H9 (cell line): ENCODE data around the gene MAP3K20. TPM values are rescaled to one million over a fixed set of nuclear protein-coding genes. Genes with fewer than 3 reads are reported as not detected.

Experiments used
- DNase-seq: peaks from one replicate; pipeline ENCODE4 v3.0.0-alpha.2; 2017
- H2AFZ ChIP-seq: one replicate; pipeline ENCODE4 v1.6.1; 2013; ENCODE audit warnings: mild to moderate bottlenecking, low read length, control low read depth, moderate library complexity
- H2AK5ac ChIP-seq: 2 replicates; pipeline ENCODE4 v1.6.1; 2013; ENCODE audit warnings: low read length, control low read depth, mixed read lengths; ENCODE audit not compliant: insufficient read length
- H2BK120ac ChIP-seq: one replicate; pipeline ENCODE4 v1.6.1; 2013; ENCODE audit warnings: low read depth, mild to moderate bottlenecking, low read length, control low read depth, inconsistent platforms; ENCODE audit not compliant: poor library complexity, severe bottlenecking
- H2BK12ac ChIP-seq: 2 replicates; pipeline ENCODE4 v1.6.1; 2013; ENCODE audit warnings: low read length, control low read depth, mixed read lengths, low read depth; ENCODE audit not compliant: insufficient read length
- H2BK15ac ChIP-seq: 2 replicates; pipeline ENCODE4 v1.6.1; 2013; ENCODE audit warnings: low read depth, low read length, control low read depth
- H2BK20ac ChIP-seq: one replicate; pipeline ENCODE4 v1.6.1; 2013; ENCODE audit warnings: low read depth, mild to moderate bottlenecking, low read length, control low read depth, inconsistent platforms; ENCODE audit not compliant: poor library complexity, severe bottlenecking
- H2BK5ac ChIP-seq: 2 replicates; pipeline ENCODE4 v1.6.1; 2013; ENCODE audit warnings: low read length, control low read depth, mixed read lengths; ENCODE audit not compliant: insufficient read length
- H3K14ac ChIP-seq: 2 replicates; pipeline ENCODE4 v1.6.1; 2013; ENCODE audit warnings: low read length, control low read depth; ENCODE audit not compliant: insufficient read depth
- H3K18ac ChIP-seq: 2 replicates; pipeline ENCODE4 v1.6.1; 2013; ENCODE audit warnings: low read depth, mild to moderate bottlenecking, mixed read lengths, low read length, control low read depth; ENCODE audit not compliant: insufficient read length
- H3K23ac ChIP-seq: 2 replicates; pipeline ENCODE4 v1.6.1; 2013; ENCODE audit warnings: low read length, control low read depth, mixed read lengths, low read depth; ENCODE audit not compliant: insufficient read length
- H3K23me2 ChIP-seq: 2 replicates; pipeline ENCODE4 v1.6.1; 2013; ENCODE audit warnings: low read depth, mild to moderate bottlenecking, mixed read lengths, low read length, control low read depth; ENCODE audit not compliant: insufficient read length, poor library complexity, severe bottlenecking
- H3K27ac ChIP-seq: 2 replicates; pipeline ENCODE4 v1.5.1; 2013; ENCODE audit warnings: low read length, control low read depth, mixed read lengths, low read depth; ENCODE audit not compliant: insufficient read length
- H3K27me3 ChIP-seq: 2 replicates; pipeline ENCODE4 v1.6.1; 2013; ENCODE audit warnings: low read length, control low read depth, inconsistent platforms; ENCODE audit not compliant: insufficient read depth
- H3K4ac ChIP-seq: 2 replicates; pipeline ENCODE4 v1.6.1; 2013; ENCODE audit warnings: low read depth, mild to moderate bottlenecking, control low read depth, inconsistent platforms, low read length, moderate library complexity
- H3K4me1 ChIP-seq: 2 replicates; pipeline ENCODE4 v1.6.1; 2013; ENCODE audit warnings: low read length, control low read depth, inconsistent platforms; ENCODE audit not compliant: insufficient read depth
- H3K4me2 ChIP-seq: 2 replicates; pipeline ENCODE4 v1.6.1; 2013; ENCODE audit warnings: low read length, control low read depth, mixed read lengths; ENCODE audit not compliant: insufficient read length, insufficient read depth
- H3K56ac ChIP-seq: 2 replicates; pipeline ENCODE4 v1.6.1; 2013; ENCODE audit warnings: low read depth, mild to moderate bottlenecking, mixed read lengths, low read length, control low read depth; ENCODE audit not compliant: insufficient read length
- H3K79me1 ChIP-seq: 2 replicates; pipeline ENCODE4 v1.6.1; 2013; ENCODE audit warnings: low read depth, mild to moderate bottlenecking, moderate library complexity, low read length, control low read depth, inconsistent platforms; ENCODE audit not compliant: insufficient read depth, poor library complexity, severe bottlenecking
- H3K79me2 ChIP-seq: 2 replicates; pipeline ENCODE4 v1.6.1; 2013; ENCODE audit warnings: low read length, control low read depth, inconsistent platforms; ENCODE audit not compliant: insufficient read depth
- H3K9ac ChIP-seq: 2 replicates; pipeline ENCODE4 v1.6.1; 2013; ENCODE audit warnings: low read length, control low read depth, mixed read lengths; ENCODE audit not compliant: insufficient read length; ENCODE audit errors: extremely low read depth
- H3K9me3 ChIP-seq: one replicate; pipeline ENCODE4 v1.6.1; 2013; ENCODE audit warnings: low read depth, low read length, inconsistent platforms; ENCODE audit not compliant: control insufficient read depth
- H3T11ph ChIP-seq: one replicate; pipeline ENCODE4 v1.6.1; 2013; ENCODE audit warnings: mild to moderate bottlenecking, low read length, control low read depth, inconsistent platforms
- H4K20me1 ChIP-seq: one replicate; pipeline ENCODE4 v1.6.1; 2013; ENCODE audit not compliant: control insufficient read depth, insufficient read length, insufficient read depth
- H4K5ac ChIP-seq: 2 replicates; pipeline ENCODE4 v1.6.1; 2013; ENCODE audit warnings: low read depth, mild to moderate bottlenecking, mixed read lengths, low read length, control low read depth; ENCODE audit not compliant: insufficient read length
- H4K8ac ChIP-seq: replicated peaks from 2 replicates; pipeline ENCODE4 v1.6.1; 2013; ENCODE audit warnings: low read length, control low read depth, mixed read lengths, low read depth; ENCODE audit not compliant: insufficient read length
- H4K91ac ChIP-seq: 2 replicates; pipeline ENCODE4 v1.6.1; 2013; ENCODE audit warnings: low read depth, mild to moderate bottlenecking, moderate library complexity, mixed read lengths, low read length, control low read depth; ENCODE audit not compliant: insufficient read length
- H3K27ac Mint-ChIP-seq, 3 experiments: 2 replicates in 2 of 3; 3 replicates in 1 of 3; pipeline ENCODE4 v1.8.0; 2020 to 2021; ENCODE audit warnings: mixed read lengths in 3 of 3, mild to moderate bottlenecking in 1 of 3, moderate library complexity in 1 of 3
- H3K27me3 Mint-ChIP-seq: 2 replicates; pipeline ENCODE4 v1.8.0; 2021; ENCODE audit warnings: low read depth, mild to moderate bottlenecking, moderate library complexity, mixed read lengths
- H3K36me3 Mint-ChIP-seq, 3 experiments: 2 replicates in 2 of 3; 3 replicates in 1 of 3; pipeline ENCODE4 v1.8.0; 2020 to 2021; ENCODE audit warnings: low read depth in 3 of 3, mixed read lengths in 3 of 3; ENCODE audit not compliant: insufficient read depth in 1 of 3
- H3K4me1 Mint-ChIP-seq, 2 experiments: 2 replicates each; pipeline ENCODE4 v1.8.0; 2020; ENCODE audit warnings: mixed read lengths in 2 of 2
- H3K4me3 Mint-ChIP-seq, 2 experiments: 2 replicates in 1 of 2; 3 replicates in 1 of 2; pipeline ENCODE4 v1.8.0; 2020 to 2021; ENCODE audit warnings: mild to moderate bottlenecking in 2 of 2, mixed read lengths in 2 of 2, moderate library complexity in 1 of 2
- H3K9me3 Mint-ChIP-seq, 2 experiments: 2 replicates in 1 of 2; 3 replicates in 1 of 2; pipeline ENCODE4 v1.8.0; 2020; ENCODE audit warnings: mild to moderate bottlenecking in 2 of 2, mixed read lengths in 2 of 2, moderate library complexity in 1 of 2
- WGBS: extraction: QIAGEN DNeasy Blood & Tissue Kit; methylation state at CpG from one replicate; pipeline ENCODE4 v1.1.7; 2013; ENCODE audit warnings: missing lambda C conversion rate, low lambda C conversion rate, mixed read lengths; ENCODE audit not compliant: insufficient read length; ENCODE audit errors: extremely low coverage; 5-methylcytosine and 5-hydroxymethylcytosine counted together
- total RNA-seq: library from RNA; stranded (reverse); gene quantifications from 2 replicates; pipeline ENCODE4 v1.2.1, GENCODE V29; 2021
- TF ChIP-seq, protein P1 (sequence below): fragments of 200-600 bp; sonication (generic); conservative IDR thresholded peaks from 3 replicates; pipeline ENCODE4 v1.8.0; 2021; ENCODE audit warnings: antibody characterized with exemption, mild to moderate bottlenecking

The MAP3K20 gene
- total RNA-seq, 1 experiment from 2014 or later, result 8.7 TPM

DNA sequence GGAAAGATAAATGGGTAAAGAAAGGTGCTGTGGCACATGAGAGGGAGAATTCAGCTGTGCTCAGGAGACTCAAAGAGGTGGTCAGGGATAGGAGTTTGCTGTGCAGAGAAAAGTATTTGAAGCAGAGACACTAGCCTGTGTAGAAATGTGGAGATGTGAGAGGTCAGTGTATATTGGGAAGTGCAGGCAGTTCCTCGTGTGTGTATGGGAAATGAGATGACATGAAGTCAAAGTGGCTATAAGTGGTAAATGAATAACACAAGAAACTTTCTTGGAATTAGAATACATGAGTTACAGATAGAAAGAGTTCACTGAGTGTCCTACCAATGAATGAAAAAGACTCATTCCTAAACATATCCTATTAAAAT, 11.6 kb downstream of the MAP3K20 start:
- no peak overlapping the region for H2BK12ac ChIP-seq
- no peaks in the 10 kb centered on the region for H3K23me2 ChIP-seq
- H2BK5ac ChIP-seq, result no peak overlapping the region
- H3K4me1 ChIP-seq, result peaks cover 2% of the 10 kb centered on the region; the same call in 1 of the 2 replicates
- no peak overlapping the region for H2AK5ac ChIP-seq
- no peak overlapping the region for H3K4me3 Mint-ChIP-seq
- no peak overlapping the region for H2AFZ ChIP-seq
- H3T11ph ChIP-seq, result no peak overlapping the region
- no peak overlapping the region for H2BK120ac ChIP-seq
- no peak overlapping the region for H3K27ac Mint-ChIP-seq
- no peaks in the 10 kb centered on the region for H4K20me1 ChIP-seq
- no peak overlapping the region for H2BK20ac ChIP-seq
- no peak overlapping the region for H3K27ac ChIP-seq
- no peak overlapping the region for H3K4me2 ChIP-seq
- H3K56ac ChIP-seq, result no peak overlapping the region
- no peaks in the 10 kb centered on the region for H3K79me2 ChIP-seq
- no peak overlapping the region for H4K5ac ChIP-seq
- H3K27me3 Mint-ChIP-seq, result no peaks in the 10 kb centered on the region
- no peak overlapping the region for H4K91ac ChIP-seq
- no peak overlapping the region for H3K9ac ChIP-seq
- H3K79me1 ChIP-seq, result no peaks in the 10 kb centered on the region
- no peaks in the 10 kb centered on the region for H3K27me3 ChIP-seq
- no peaks in the 10 kb centered on the region for H3K9me3 ChIP-seq
- no peaks in the 10 kb centered on the region for H3K36me3 Mint-ChIP-seq
- H3K18ac ChIP-seq, result no peak overlapping the region
- no CpG with 5 or more reads among the region's 1 CpG for WGBS
- H2BK15ac ChIP-seq, result no peak overlapping the region
- no peak overlapping the region for H4K8ac ChIP-seq
- TF ChIP-seq, protein P1, sequence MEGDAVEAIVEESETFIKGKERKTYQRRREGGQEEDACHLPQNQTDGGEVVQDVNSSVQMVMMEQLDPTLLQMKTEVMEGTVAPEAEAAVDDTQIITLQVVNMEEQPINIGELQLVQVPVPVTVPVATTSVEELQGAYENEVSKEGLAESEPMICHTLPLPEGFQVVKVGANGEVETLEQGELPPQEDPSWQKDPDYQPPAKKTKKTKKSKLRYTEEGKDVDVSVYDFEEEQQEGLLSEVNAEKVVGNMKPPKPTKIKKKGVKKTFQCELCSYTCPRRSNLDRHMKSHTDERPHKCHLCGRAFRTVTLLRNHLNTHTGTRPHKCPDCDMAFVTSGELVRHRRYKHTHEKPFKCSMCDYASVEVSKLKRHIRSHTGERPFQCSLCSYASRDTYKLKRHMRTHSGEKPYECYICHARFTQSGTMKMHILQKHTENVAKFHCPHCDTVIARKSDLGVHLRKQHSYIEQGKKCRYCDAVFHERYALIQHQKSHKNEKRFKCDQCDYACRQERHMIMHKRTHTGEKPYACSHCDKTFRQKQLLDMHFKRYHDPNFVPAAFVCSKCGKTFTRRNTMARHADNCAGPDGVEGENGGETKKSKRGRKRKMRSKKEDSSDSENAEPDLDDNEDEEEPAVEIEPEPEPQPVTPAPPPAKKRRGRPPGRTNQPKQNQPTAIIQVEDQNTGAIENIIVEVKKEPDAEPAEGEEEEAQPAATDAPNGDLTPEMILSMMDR, result no peak
- H3K4ac ChIP-seq, result no peak overlapping the region
- DNase-seq, result no peak
- H3K4me1 Mint-ChIP-seq, result peaks cover 11 to 15% of the 10 kb centered on the region in 2 experiments
- H3K23ac ChIP-seq, result no peak overlapping the region
- no peaks in the 10 kb centered on the region for H3K9me3 Mint-ChIP-seq
- no peak overlapping the region for H3K14ac ChIP-seq
